Measurements from ENCODE around the gene SND1.
A peak's percentile ranks its signal among the peaks of the same experiment; 100 is the strongest.

The SND1 gene

GRCh38 chr7:127711872-127712271, 59.9 kb downstream of the SND1 start:
- CTCF ChIA-PET, result interaction anchor here (10.7 kb wide), 1 partner anchor 498 kb away, joined by 161 read pairs; no protein-coding TSS in a partner anchor
- Mint-ChIP-seq H3K4me1 (no peaks in the 10 kb centered on the region), H3K4me3 (no peak overlapping the region), H3K36me3 (peaks cover 65% of the 10 kb centered on the region), H3K27me3 (no peaks in the 10 kb centered on the region), H3K27ac (no peak overlapping the region), H3K9me3 (peaks cover 11% of the 10 kb centered on the region)
- no peak for DNase-seq

- no peak overlapping the region for H3K4me3 Mint-ChIP-seq
- no peak for DNase-seq
- CTCF ChIA-PET, result interaction anchor here (1.6 to 10.7 kb wide), 2 partner anchors 14 to 497 kb away, joined by 3 to 161 read pairs; no protein-coding TSS in a partner anchor
- H3K27ac Mint-ChIP-seq, result no peak overlapping the region
- H3K27me3 Mint-ChIP-seq, result no peaks in the 10 kb centered on the region
- peaks cover 67% of the 10 kb centered on the region for H3K36me3 Mint-ChIP-seq
- peaks cover 11% of the 10 kb centered on the region for H3K9me3 Mint-ChIP-seq
- no peaks in the 10 kb centered on the region for H3K4me1 Mint-ChIP-seq
These were observed 61.0 kb downstream of the SND1 start for GRCh38 chr7:127713006-127713405.

GRCh38 chr7:127713758-127714157, 61.8 kb downstream of the SND1 start:
- Mint-ChIP-seq H3K4me3 (no peak overlapping the region), H3K4me1 (no peaks in the 10 kb centered on the region), H3K36me3 (peaks cover 66% of the 10 kb centered on the region), H3K9me3 (peaks cover 11% of the 10 kb centered on the region), H3K27me3 (no peaks in the 10 kb centered on the region), H3K27ac (no peak overlapping the region)
- no peak for DNase-seq
- CTCF ChIA-PET, result interaction anchor here (1.6 kb wide), 1 partner anchor 13 kb away, joined by 3 read pairs; no protein-coding TSS in a partner anchor

- Mint-ChIP-seq H3K27ac (no peak overlapping the region), H3K9me3 (peaks cover 11% of the 10 kb centered on the region), H3K4me1 (no peaks in the 10 kb centered on the region), H3K36me3 (peaks cover 59% of the 10 kb centered on the region), H3K27me3 (no peaks in the 10 kb centered on the region), H3K4me3 (no peak overlapping the region)
- CTCF ChIA-PET, result interaction anchor here (1.6 kb wide), 1 partner anchor 8 kb away, joined by 4 read pairs; no protein-coding TSS in a partner anchor
- DNase-seq, result no peak
These were observed 63.3 kb downstream of the SND1 start for GRCh38 chr7:127715272-127715671.

- Mint-ChIP-seq H3K9me3 (peaks cover 8% of the 10 kb centered on the region), H3K27me3 (no peaks in the 10 kb centered on the region), H3K36me3 (peaks cover 61% of the 10 kb centered on the region), H3K4me3 (no peak overlapping the region), H3K4me1 (no peaks in the 10 kb centered on the region), H3K27ac (no peak overlapping the region)
- no peak for DNase-seq
- CTCF ChIA-PET, result interaction anchor here (1.6 kb wide), 1 partner anchor 8 kb away, joined by 4 read pairs; no protein-coding TSS in a partner anchor
These were observed 63.9 kb downstream of the SND1 start for GRCh38 chr7:127715901-127716300.

GRCh38 chr7:127717502-127718339, 65.7 kb downstream of the SND1 start:
- CTCF ChIA-PET, result interaction anchor here (1.4 to 3.2 kb wide), 3 partner anchors 9 to 491 kb away, joined by 3 to 15 read pairs (median 8); no protein-coding TSS in a partner anchor
- H3K27ac Mint-ChIP-seq, result peak overlapping the region; percentile 44
- no peak overlapping the region for H3K4me3 Mint-ChIP-seq
- no peak for DNase-seq
- H3K9me3 Mint-ChIP-seq, result no peaks in the 10 kb centered on the region
- peaks cover 54% of the 10 kb centered on the region for H3K36me3 Mint-ChIP-seq
- H3K4me1 Mint-ChIP-seq, result no peaks in the 10 kb centered on the region
- no peaks in the 10 kb centered on the region for H3K27me3 Mint-ChIP-seq

GRCh38 chr7:127718340-127718679, 66.3 kb downstream of the SND1 start:
- H3K27ac Mint-ChIP-seq, result no peak overlapping the region
- peaks cover 56% of the 10 kb centered on the region for H3K36me3 Mint-ChIP-seq
- H3K9me3 Mint-ChIP-seq, result no peaks in the 10 kb centered on the region
- no peaks in the 10 kb centered on the region for H3K4me1 Mint-ChIP-seq
- no peak overlapping the region for H3K4me3 Mint-ChIP-seq
- H3K27me3 Mint-ChIP-seq, result no peaks in the 10 kb centered on the region
- DNase-seq, result no peak
- CTCF ChIA-PET, result interaction anchor here (1.4 to 3.2 kb wide), 3 partner anchors 10 to 491 kb away, joined by 3 to 15 read pairs (median 8); no protein-coding TSS in a partner anchor

GRCh38 chr7:127726476-127726875, 74.5 kb downstream of the SND1 start:
- no peak for DNase-seq
- H3K36me3 Mint-ChIP-seq, result peaks cover 42% of the 10 kb centered on the region
- H3K9me3 Mint-ChIP-seq, result no peaks in the 10 kb centered on the region
- CTCF ChIA-PET, result interaction anchor here (1.6 kb wide), 1 partner anchor 13 kb away, joined by 3 read pairs; no protein-coding TSS in a partner anchor
- no peak overlapping the region for H3K27ac Mint-ChIP-seq
- no peaks in the 10 kb centered on the region for H3K27me3 Mint-ChIP-seq
- H3K4me3 Mint-ChIP-seq, result no peak overlapping the region
- H3K4me1 Mint-ChIP-seq, result no peaks in the 10 kb centered on the region

- H3K27ac Mint-ChIP-seq, result no peak overlapping the region
- CTCF ChIA-PET, result interaction anchor here (0.7 kb wide), 1 partner anchor 482 kb away, joined by 3 read pairs; no protein-coding TSS in a partner anchor
- DNase-seq, result no peak
- H3K27me3 Mint-ChIP-seq, result no peaks in the 10 kb centered on the region
- no peaks in the 10 kb centered on the region for H3K4me1 Mint-ChIP-seq
- H3K36me3 Mint-ChIP-seq, result peaks cover 36% of the 10 kb centered on the region
- H3K4me3 Mint-ChIP-seq, result no peak overlapping the region
- H3K9me3 Mint-ChIP-seq, result no peaks in the 10 kb centered on the region
These were observed 78.8 kb downstream of the SND1 start for GRCh38 chr7:127730658-127731276.

GRCh38 chr7:127731431-127732080, 79.6 kb downstream of the SND1 start:
- Mint-ChIP-seq H3K27ac (no peak overlapping the region), H3K4me1 (no peaks in the 10 kb centered on the region), H3K4me3 (no peak overlapping the region), H3K36me3 (peaks cover 36% of the 10 kb centered on the region), H3K9me3 (no peaks in the 10 kb centered on the region), H3K27me3 (no peaks in the 10 kb centered on the region)
- CTCF ChIA-PET, result interaction anchor here (0.7 kb wide), 1 partner anchor 481 kb away, joined by 3 read pairs; no protein-coding TSS in a partner anchor
- no peak for DNase-seq

- Mint-ChIP-seq H3K9me3 (no peaks in the 10 kb centered on the region), H3K27ac (no peak overlapping the region), H3K27me3 (no peaks in the 10 kb centered on the region), H3K4me3 (no peak overlapping the region), H3K4me1 (no peaks in the 10 kb centered on the region), H3K36me3 (peaks cover 33% of the 10 kb centered on the region)
- CTCF ChIA-PET, result no interaction called here
- DNase-seq, result no peak
These were observed 80.3 kb downstream of the SND1 start for GRCh38 chr7:127732306-127732705.

GRCh38 chr7:127733986-127734385, 82.0 kb downstream of the SND1 start:
- Mint-ChIP-seq H3K36me3 (peaks cover 26% of the 10 kb centered on the region), H3K4me3 (no peak overlapping the region), H3K4me1 (no peaks in the 10 kb centered on the region), H3K27ac (no peak overlapping the region), H3K9me3 (no peaks in the 10 kb centered on the region), H3K27me3 (no peaks in the 10 kb centered on the region)
- CTCF ChIA-PET, result no interaction called here
- DNase-seq, result no peak

GRCh38 chr7:127736511-127736910, 84.5 kb downstream of the SND1 start:
- no peaks in the 10 kb centered on the region for H3K27me3 Mint-ChIP-seq
- DNase-seq, result no peak
- no peak overlapping the region for H3K4me3 Mint-ChIP-seq
- H3K9me3 Mint-ChIP-seq, result no peaks in the 10 kb centered on the region
- CTCF ChIA-PET, result interaction anchor here (1.0 to 1.3 kb wide), 2 partner anchors 12 to 473 kb away, joined by 3 to 4 read pairs; no protein-coding TSS in a partner anchor
- no peaks in the 10 kb centered on the region for H3K4me1 Mint-ChIP-seq
- H3K36me3 Mint-ChIP-seq, result peaks cover 15% of the 10 kb centered on the region
- H3K27ac Mint-ChIP-seq, result no peak overlapping the region

- DNase-seq, result no peak
- CTCF ChIA-PET, result interaction anchor here (1.0 kb wide), 1 partner anchor 30 kb away, joined by 4 read pairs; no protein-coding TSS in a partner anchor
- no peaks in the 10 kb centered on the region for H3K27me3 Mint-ChIP-seq
- peaks cover 16% of the 10 kb centered on the region for H3K36me3 Mint-ChIP-seq
- H3K4me3 Mint-ChIP-seq, result no peak overlapping the region
- no peak overlapping the region for H3K27ac Mint-ChIP-seq
- H3K9me3 Mint-ChIP-seq, result no peaks in the 10 kb centered on the region
- H3K4me1 Mint-ChIP-seq, result peaks cover 4% of the 10 kb centered on the region
These were observed 86.9 kb downstream of the SND1 start for GRCh38 chr7:127738859-127739258.

Data from activated naive CD4-positive, alpha-beta T cell treated with anti-CD3 and anti-CD28 coated beads, Interleukin-2, amount 10 ng/mL, durations not matched to agents 7 days and 5 days (primary cell).